ENCODE data around the gene ZNF140.
A peak's percentile ranks its signal among the peaks of the same experiment; 100 is the strongest.

ZNF140 gene

DNA sequence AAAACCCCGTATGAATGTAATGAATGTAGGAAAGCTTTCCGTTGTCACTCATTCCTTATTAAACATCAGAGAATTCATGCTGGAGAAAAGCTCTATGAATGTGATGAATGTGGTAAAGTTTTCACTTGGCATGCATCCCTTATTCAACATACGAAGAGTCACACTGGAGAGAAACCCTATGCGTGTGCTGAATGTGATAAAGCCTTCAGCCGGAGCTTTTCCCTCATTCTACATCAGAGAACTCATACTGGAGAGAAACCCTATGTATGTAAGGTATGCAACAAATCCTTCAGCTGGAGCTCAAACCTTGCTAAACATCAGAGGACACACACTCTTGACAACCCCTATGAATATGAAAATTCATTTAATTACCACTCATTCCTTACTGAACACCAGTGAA, 25.5 kb downstream of the ZNF140 start:
- H3K36me3 ChIP-seq (ENCODE audit: insufficient read depth, low read length) = peaks cover 16% of the 10 kb centered on the region; the same call in 1 of the 2 replicates
- peaks cover 65% of the 10 kb centered on the region for H3K9me3 ChIP-seq (ENCODE audit: control insufficient read depth, insufficient read depth, low read length)
- H3K4me1 ChIP-seq (ENCODE audit: insufficient read depth, low read length) = no peaks in the 10 kb centered on the region
- H3K9ac ChIP-seq (ENCODE audit: low read depth, low read length) = no peak overlapping the region

DNA sequence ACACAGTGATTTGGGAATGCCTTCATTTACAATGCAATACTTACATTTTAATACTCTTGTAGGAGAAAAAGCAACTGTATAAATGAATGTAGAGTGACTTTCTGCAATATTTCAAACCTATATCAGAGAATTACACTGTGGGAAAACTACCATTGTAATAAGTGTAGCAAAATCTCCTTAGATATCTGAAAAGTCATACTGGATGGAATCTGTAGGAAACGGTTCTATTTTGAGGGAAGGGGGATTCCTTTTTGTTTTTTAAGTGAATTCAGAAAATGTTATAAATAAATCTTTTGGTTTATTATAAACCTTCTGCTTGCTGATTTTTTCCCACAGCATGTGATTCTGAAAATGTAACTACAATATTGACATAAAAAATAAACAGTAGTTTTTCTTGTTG, 26.4 kb downstream of the ZNF140 start:
- peaks cover 16% of the 10 kb centered on the region; the same call in 1 of the 2 replicates for H3K36me3 ChIP-seq (ENCODE audit: insufficient read depth, low read length)
- H3K9me3 ChIP-seq (ENCODE audit: control insufficient read depth, insufficient read depth, low read length) = peaks cover 63% of the 10 kb centered on the region
- H3K9ac ChIP-seq (ENCODE audit: low read depth, low read length) = no peak overlapping the region
- H3K4me1 ChIP-seq (ENCODE audit: insufficient read depth, low read length) = no peaks in the 10 kb centered on the region

DNA sequence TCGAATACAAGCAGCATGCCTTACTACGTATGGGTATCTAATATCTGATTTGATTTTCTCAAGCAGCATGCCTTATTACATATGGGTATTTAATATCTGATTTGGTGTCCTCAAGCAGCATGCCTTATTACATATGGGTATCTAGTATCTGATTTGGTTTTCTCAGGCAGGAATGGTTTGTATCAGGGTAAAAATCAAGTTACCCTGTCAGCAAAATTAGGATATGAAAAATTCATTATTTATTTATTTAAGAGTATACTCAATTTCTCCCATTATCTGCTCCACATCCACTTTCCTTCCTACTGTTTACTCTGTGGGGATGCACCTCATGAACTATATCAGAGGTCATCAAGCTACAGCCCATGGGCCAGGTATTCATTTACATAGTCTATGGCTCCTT, 27.4 kb downstream of the ZNF140 start:
- Histone ChIP-seq H3K9me3 (ENCODE audit: control insufficient read depth, insufficient read depth, low read length) (peaks cover 63% of the 10 kb centered on the region), H3K4me1 (ENCODE audit: insufficient read depth, low read length) (no peaks in the 10 kb centered on the region), H3K9ac (ENCODE audit: low read depth, low read length) (no peak overlapping the region), H3K36me3 (ENCODE audit: insufficient read depth, low read length) (peaks cover 16% of the 10 kb centered on the region; the same call in 1 of the 2 replicates)

DNA sequence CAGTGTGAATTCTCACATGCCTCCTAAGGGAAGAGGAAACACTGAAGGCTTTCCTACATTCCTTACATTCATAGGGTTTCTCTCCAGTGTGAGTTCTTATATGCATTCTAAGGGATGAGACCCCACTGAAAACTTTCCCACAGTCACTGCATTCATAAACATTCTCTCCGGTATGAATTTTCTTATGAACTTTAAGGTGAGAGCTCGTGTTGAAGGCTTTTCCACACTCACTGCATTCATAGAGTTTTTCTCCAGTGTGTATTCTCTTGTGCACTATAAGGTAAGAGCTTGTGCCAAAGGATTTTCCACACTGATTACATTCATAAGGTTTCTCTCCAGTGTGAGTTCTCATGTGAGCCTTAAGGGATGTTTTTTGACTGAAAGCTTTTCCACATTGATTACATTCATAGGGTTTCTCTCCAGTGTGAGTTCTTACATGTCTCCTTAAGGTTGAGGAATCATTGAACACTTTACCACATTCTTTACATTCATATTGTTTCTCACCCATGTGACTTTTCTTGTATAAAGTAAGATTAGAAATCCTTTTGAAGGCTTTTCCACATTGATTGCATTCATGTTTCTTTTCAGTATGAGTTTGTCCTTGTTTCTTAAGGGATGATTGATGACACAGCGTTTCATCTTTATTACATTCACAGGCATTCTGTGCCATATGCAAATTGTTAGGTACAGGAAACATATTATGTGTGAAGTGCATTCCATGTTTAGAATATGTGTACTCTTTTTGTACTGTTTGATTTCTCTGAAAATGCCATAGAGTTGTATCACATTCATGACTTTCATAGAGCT, 39.9 kb downstream of the ZNF140 start:
- Histone ChIP-seq H3K36me3 (ENCODE audit: insufficient read depth, low read length) (peaks cover 15% of the 10 kb centered on the region; the same call in 1 of the 2 replicates), H3K4me1 (ENCODE audit: insufficient read depth, low read length) (no peaks in the 10 kb centered on the region), H3K9me3 (ENCODE audit: control insufficient read depth, insufficient read depth, low read length) (peaks cover 58% of the 10 kb centered on the region), H3K9ac (ENCODE audit: low read depth, low read length) (no peak overlapping the region)

DNA sequence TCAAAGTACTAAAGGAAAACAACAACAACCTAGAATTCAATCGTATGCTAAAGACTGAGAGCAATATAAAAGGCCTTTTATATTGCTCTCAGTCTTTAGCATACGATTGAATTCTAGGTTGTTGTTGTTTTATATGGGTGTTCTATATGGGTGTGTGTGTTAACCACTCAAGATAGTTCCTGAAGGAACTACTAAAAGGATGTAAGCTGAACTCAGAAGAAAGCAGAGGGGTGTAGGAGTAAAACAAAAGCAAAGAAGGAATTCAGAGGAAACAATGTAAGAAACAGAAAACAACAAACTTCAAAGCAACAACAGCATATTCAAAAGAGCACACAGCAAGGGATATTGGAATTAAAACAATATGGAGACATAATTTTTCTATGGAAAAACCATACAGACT, 44.0 kb downstream of the ZNF140 start:
- no peaks in the 10 kb centered on the region for H3K4me1 ChIP-seq (ENCODE audit: insufficient read depth, low read length)
- H3K9ac ChIP-seq (ENCODE audit: low read depth, low read length) = no peak overlapping the region
- peaks cover 15% of the 10 kb centered on the region; the same call in 1 of the 2 replicates for H3K36me3 ChIP-seq (ENCODE audit: insufficient read depth, low read length)
- H3K9me3 ChIP-seq (ENCODE audit: control insufficient read depth, insufficient read depth, low read length) = peaks cover 51% of the 10 kb centered on the region

DNA sequence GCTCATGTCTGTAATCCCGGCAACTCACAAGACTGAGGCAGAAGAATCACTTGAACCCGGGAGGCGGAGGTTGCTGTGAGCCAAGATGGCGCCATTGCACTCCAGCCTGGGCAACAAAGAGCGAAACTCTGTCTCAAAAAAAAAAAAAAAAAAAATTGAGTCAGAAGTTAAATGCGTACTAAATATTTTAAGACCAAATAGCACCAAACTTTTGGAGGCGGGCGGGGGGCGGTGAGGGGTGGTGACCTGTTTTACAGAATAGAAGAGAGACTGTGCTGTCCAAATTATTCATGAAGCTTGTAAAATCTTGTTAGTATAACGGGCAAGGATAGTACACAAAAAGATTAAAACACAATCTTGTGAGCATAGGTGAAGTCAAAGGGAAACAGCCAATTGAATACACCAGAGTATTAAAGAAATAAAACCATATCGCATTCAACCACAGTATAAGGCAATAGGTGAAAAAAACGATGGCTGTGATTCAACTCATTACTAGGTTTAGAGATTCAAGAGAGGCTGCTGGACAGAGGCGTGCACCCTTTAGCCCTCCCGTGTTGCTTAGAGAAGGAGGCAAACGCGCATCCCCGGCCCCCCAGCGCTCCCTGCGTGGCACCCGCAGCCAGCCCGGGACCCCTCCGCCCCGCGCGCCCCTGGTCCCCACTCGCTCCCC, 48.8 kb downstream of the ZNF140 start:
- H3K9me3 ChIP-seq (ENCODE audit: control insufficient read depth, insufficient read depth, low read length) = peaks cover 17% of the 10 kb centered on the region

DNA sequence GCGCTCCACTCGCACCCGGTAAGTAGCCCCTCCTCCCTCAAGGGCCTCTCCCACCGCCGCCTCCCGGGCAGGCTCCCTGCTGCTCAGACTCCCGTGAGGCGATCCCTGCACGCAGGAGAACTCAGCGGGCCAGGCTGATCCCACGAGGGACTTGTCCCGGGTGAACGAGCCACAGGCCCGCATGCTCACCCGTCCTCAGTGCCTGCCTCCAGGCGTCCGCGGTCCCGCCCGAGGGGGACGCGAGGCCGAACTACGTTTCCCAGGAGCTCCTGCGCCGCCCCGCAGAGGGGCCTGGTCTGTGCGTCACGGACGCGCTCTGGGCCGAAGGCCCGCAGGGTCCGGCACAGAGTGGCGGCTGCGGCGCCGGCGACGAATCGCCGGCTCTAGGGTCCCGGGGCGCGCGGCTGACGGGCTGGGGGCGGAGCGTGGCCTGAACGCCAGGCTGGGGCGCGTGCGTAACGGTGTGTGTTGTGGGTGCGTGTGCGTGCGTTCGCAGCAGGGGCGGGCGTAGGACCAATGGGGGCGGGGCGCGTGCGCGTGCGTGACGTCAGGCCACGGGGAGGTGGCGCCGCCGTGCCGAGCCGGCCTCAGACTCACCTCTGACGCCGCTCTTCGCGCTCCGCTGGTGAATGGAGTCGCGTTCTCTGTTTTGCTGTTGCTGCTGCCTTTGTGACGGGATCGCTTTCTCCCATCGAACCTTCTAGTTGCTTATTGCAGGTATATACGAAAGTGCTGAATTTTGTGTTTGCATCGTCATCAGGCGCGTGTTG, 49.5 kb downstream of the ZNF140 start, which contains the start of the genes ZNF10 and ZNF891:
ZNF10 (plus strand) TSS at position 590 of the 770 bp plus-strand sequence. CDS start 13,866 bp downstream, outside the sequence.
ZNF891 (minus strand) TSS at position 237 of the 770 bp plus-strand sequence. CDS start 8,356 bp downstream, outside the sequence.
- Histone ChIP-seq H3K9ac (ENCODE audit: low read depth, low read length) (peak within 1 kb of the TSS; percentile 90), H3K36me3 (ENCODE audit: insufficient read depth, low read length) (peaks cover 5% of the 10 kb centered on the region; the same call in 1 of the 2 replicates), H3K4me1 (ENCODE audit: insufficient read depth, low read length) (no peaks in the 10 kb centered on the region), H3K9me3 (ENCODE audit: control insufficient read depth, insufficient read depth, low read length) (peaks cover 17% of the 10 kb centered on the region; the same call in 1 of the 2 replicates)

More for the DNA sequence above, 48.8 kb downstream of the ZNF140 start:
- Histone ChIP-seq H3K4me1 (ENCODE audit: insufficient read depth, low read length) (no peaks in the 10 kb centered on the region), H3K36me3 (ENCODE audit: insufficient read depth, low read length) (peaks cover 5% of the 10 kb centered on the region; the same call in 1 of the 2 replicates), H3K9ac (ENCODE audit: low read depth, low read length) (peak overlapping the region; percentile 90)

DNA sequence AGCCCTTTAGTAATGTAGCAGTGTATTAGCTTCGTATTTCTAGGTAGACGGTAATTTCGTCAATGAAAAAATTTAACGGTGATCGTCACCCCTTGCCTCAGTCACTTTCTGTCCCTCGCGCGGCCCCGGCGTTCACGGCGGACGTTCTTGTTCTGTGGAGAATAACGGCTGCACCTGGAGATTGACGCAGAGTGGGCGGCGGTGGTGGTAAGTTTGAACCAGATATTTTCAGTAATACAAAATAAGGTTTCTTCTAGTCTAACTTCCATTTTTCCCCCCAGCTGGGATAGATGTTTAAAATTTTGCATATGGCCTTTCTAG, 50.0 kb downstream of the ZNF140 start:
- peak overlapping the region; percentile 90 for H3K9ac ChIP-seq (ENCODE audit: low read depth, low read length)
- peaks cover 8% of the 10 kb centered on the region; the same call in 1 of the 2 replicates for H3K36me3 ChIP-seq (ENCODE audit: insufficient read depth, low read length)
- no peaks in the 10 kb centered on the region for H3K4me1 ChIP-seq (ENCODE audit: insufficient read depth, low read length)
- H3K9me3 ChIP-seq (ENCODE audit: control insufficient read depth, insufficient read depth, low read length) = peaks cover 11% of the 10 kb centered on the region; the same call in 1 of the 2 replicates

DNA sequence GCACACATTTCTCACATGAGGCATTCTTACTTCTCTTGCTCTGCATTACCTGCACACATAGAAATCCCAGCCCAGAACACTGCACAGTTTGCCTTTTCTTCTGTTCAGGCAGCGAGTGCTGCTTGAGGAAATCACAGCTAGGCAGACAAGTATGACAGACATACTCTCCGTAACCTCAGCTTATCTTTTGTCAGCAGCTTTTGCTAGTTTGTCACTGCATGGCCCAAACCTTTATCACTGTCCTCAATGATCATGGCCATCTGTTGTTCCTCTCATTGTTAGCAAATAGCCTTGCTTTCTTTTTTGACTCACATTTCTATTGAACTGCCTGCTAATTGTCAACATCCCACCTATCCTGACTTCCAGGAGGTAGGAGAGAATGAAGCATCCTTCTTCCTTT, 55.0 kb downstream of the ZNF140 start:
- H3K4me1 ChIP-seq (ENCODE audit: insufficient read depth, low read length) = no peaks in the 10 kb centered on the region
- peaks cover 25% of the 10 kb centered on the region; the same call in 1 of the 2 replicates for H3K36me3 ChIP-seq (ENCODE audit: insufficient read depth, low read length)
- no peak overlapping the region for H3K9ac ChIP-seq (ENCODE audit: low read depth, low read length)
- peaks cover under 1% of the 10 kb centered on the region; the same call in 1 of the 2 replicates for H3K9me3 ChIP-seq (ENCODE audit: control insufficient read depth, insufficient read depth, low read length)

DNA sequence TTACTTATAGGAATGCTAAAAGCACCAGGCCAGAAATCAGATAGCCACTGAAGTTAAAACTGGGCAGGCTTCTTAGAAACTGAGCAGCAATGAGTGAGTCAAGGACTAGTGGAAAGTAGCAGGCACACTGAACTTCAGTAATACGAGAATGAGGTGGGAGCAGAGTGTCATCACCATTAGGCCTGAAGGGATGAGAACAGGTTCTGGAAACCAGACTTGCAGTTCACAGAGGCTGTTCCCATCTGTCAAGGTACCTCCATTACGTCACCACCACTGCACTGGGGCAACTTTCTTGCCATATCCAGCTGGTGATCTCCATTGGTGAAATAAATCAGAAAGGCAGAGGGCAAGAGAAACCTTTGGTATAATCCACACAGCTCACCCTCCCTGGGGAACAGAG, 65.3 kb downstream of the ZNF140 start:
- peaks cover 9% of the 10 kb centered on the region for H3K36me3 ChIP-seq (ENCODE audit: insufficient read depth, low read length)
- peaks cover 18% of the 10 kb centered on the region; the same call in 1 of the 2 replicates for H3K9me3 ChIP-seq (ENCODE audit: control insufficient read depth, insufficient read depth, low read length)
- H3K4me1 ChIP-seq (ENCODE audit: insufficient read depth, low read length) = no peaks in the 10 kb centered on the region
- no peak overlapping the region for H3K9ac ChIP-seq (ENCODE audit: low read depth, low read length)

DNA sequence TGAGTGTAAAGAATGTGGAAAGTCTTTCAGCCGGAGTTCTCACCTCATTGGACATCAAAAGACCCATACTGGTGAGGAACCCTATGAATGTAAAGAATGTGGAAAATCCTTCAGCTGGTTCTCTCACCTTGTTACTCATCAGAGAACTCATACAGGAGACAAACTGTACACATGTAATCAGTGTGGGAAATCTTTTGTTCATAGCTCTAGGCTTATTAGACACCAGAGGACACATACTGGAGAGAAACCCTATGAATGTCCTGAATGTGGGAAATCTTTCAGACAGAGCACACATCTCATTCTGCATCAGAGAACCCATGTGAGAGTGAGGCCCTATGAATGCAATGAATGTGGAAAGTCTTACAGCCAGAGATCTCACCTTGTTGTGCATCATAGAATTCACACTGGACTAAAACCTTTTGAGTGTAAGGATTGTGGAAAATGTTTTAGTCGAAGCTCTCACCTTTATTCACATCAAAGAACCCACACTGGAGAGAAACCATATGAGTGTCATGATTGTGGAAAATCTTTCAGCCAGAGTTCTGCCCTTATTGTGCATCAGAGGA, 75.5 kb downstream of the ZNF140 start:
- Histone ChIP-seq H3K4me1 (ENCODE audit: insufficient read depth, low read length) (no peaks in the 10 kb centered on the region), H3K9ac (ENCODE audit: low read depth, low read length) (no peak overlapping the region), H3K9me3 (ENCODE audit: control insufficient read depth, insufficient read depth, low read length) (peaks cover 28% of the 10 kb centered on the region), H3K36me3 (ENCODE audit: insufficient read depth, low read length) (peaks cover 23% of the 10 kb centered on the region)

All from ES-I3 (cell line).